HCT116 (cell line): ENCODE data around the gene SMIM44. TPM values are rescaled to one million over a fixed set of nuclear protein-coding genes. Genes with fewer than 3 reads are reported as not detected.

Experiments
- ATAC-seq: fragments of 200-7000 bp; cut with Tn5 transposase; 2 replicates; pipeline ENCODE4 v1.9.1; 2020; ENCODE audit warnings: mild to moderate bottlenecking, moderate library complexity
- BruUV-seq: library from RNA; stranded (reverse); fragments of 400-500 nt; replicated peaks from 2 replicates; lab custom pipeline; 2021; lab: Mats Ljungman, UMichigan
- CTCF ChIA-PET: fragments of 300-600 bp; sonication (Branson Sonifier 250); formaldehyde crosslinking; loops from one replicate; lab custom pipeline; 2021; ENCODE audit warnings: antibody characterized with exemption; lab: Charles Lee
- POLR2A ChIA-PET: fragments of 300-600, 350-600 bp; sonication (Branson Sonifier 250); formaldehyde crosslinking; loops from one replicate; lab custom pipeline; 2021; ENCODE audit warnings: antibody characterized with exemption; lab: Charles Lee
- RAD21 ChIA-PET, 2 experiments: fragments of 300-600 bp; sonication (Branson Sonifier 250); formaldehyde crosslinking; loops; one replicate each; lab custom pipeline; 2023; ENCODE audit warnings: low total read pairs in 2 of 2; ENCODE audit not compliant: uncharacterized antibody in 2 of 2, unreplicated experiment in 2 of 2, low non-redundant PET in 1 of 2; lab: Charles Lee
- DNase-seq: peaks from one replicate; pipeline ENCODE4 v3.0.0-alpha.2; 2010; ENCODE audit warnings: low read depth, low spot score
- H2AFZ ChIP-seq: fragments of 200-600 bp; shearing (Covaris generic), sonication (generic); 2 replicates; pipeline ENCODE4 v1.6.1; 2017; ENCODE audit warnings: low read depth, mixed run types, mixed read lengths, antibody characterized with exemption, low read length; ENCODE audit not compliant: poor library complexity, severe bottlenecking
- H3K27ac ChIP-seq: 2 replicates; pipeline ENCODE4 v1.5.1; 2012; ENCODE audit warnings: low read depth, low read length
- H3K27me3 ChIP-seq: fragments of 200-600 bp; sonication (generic); 2 replicates; pipeline ENCODE4 v1.6.1; 2016; ENCODE audit warnings: mixed run types, low read length, mixed read lengths; ENCODE audit not compliant: insufficient read depth
- H3K36me3 ChIP-seq, 2 experiments: fragments of 200-500 bp in 1 of 2; fragments of 200-600 bp in 1 of 2; sonication (Bioruptor generic) in 1 of 2; sonication (generic) in 1 of 2; 2 replicates each; pipeline versions ENCODE4 v1.5.1 to v1.6.1; 2014 to 2016; ENCODE audit warnings: low read length in 2 of 2, inconsistent platforms in 1 of 2, mixed read lengths in 1 of 2, mixed run types in 1 of 2; ENCODE audit not compliant: insufficient read depth in 2 of 2, control insufficient read depth in 1 of 2
- H3K4me1 ChIP-seq, 2 experiments: fragments of 200-600 bp in 1 of 2; sonication (generic) in 1 of 2; 2 replicates each; pipeline versions ENCODE4 v1.5.1 to v1.6.1; 2012 to 2017; ENCODE audit warnings: low read length in 2 of 2, inconsistent platforms in 1 of 2, mild to moderate bottlenecking in 1 of 2, mixed read lengths in 1 of 2, mixed run types in 1 of 2, moderate library complexity in 1 of 2; ENCODE audit not compliant: insufficient read depth in 2 of 2, control insufficient read depth in 1 of 2
- H3K4me2 ChIP-seq: fragments of 200-600 bp; sonication (generic); 2 replicates; pipeline ENCODE4 v1.6.1; 2017; ENCODE audit warnings: mixed run types, low read length, mixed read lengths
- H3K4me3 ChIP-seq, 2 experiments: fragments of 200-600 bp in 1 of 2; sonication (generic) in 1 of 2; replicated peaks in 1 of 2; 2 replicates each; pipeline ENCODE4 v1.5.1; 2011 to 2016; ENCODE audit warnings: low read length in 2 of 2, control low read depth in 1 of 2, low read depth in 1 of 2, mild to moderate bottlenecking in 1 of 2, mixed read lengths in 1 of 2, mixed run types in 1 of 2
- H3K79me2 ChIP-seq: fragments of 200-600 bp; sonication (generic); 2 replicates; pipeline ENCODE4 v1.6.1; 2017; ENCODE audit warnings: mild to moderate bottlenecking, mixed run types, low read length, moderate library complexity, mixed read lengths; ENCODE audit not compliant: insufficient read depth
- H3K9ac ChIP-seq: fragments of 200-600 bp; sonication (generic); 2 replicates; pipeline ENCODE4 v1.6.1; 2016; ENCODE audit warnings: low read length, mixed read lengths
- H3K9me2 ChIP-seq: fragments of 200-600 bp; sonication (generic), shearing (Covaris generic); 2 replicates; pipeline ENCODE4 v1.6.1; 2017; ENCODE audit warnings: mixed run types, mild to moderate bottlenecking, moderate library complexity; ENCODE audit not compliant: insufficient read depth
- H3K9me3 ChIP-seq, 2 experiments: fragments of 200-500 bp in 1 of 2; fragments of 200-600 bp in 1 of 2; sonication (Bioruptor generic) in 1 of 2; sonication (generic) in 1 of 2; 2 replicates each; pipeline ENCODE4 v1.6.1; 2014 to 2017; ENCODE audit warnings: low read length in 2 of 2, mixed read lengths in 2 of 2, inconsistent platforms in 1 of 2, low read depth in 1 of 2, mild to moderate bottlenecking in 1 of 2, mixed run types in 1 of 2, moderate library complexity in 1 of 2; ENCODE audit not compliant: control insufficient read depth in 1 of 2, insufficient read depth in 1 of 2
- H4K20me1 ChIP-seq: fragments of 200-600 bp; sonication (generic), shearing (Covaris generic); 2 replicates; pipeline ENCODE4 v1.6.1; 2017; ENCODE audit warnings: mixed run types, mild to moderate bottlenecking, moderate library complexity; ENCODE audit not compliant: insufficient read depth
- CBX3 ChIP-seq: IDR thresholded peaks from 2 replicates; pipeline ENCODE4 v1.6.1; 2012; ENCODE audit warnings: low read depth
- ELF1 ChIP-seq: IDR thresholded peaks from 2 replicates; pipeline ENCODE4 v1.6.1; 2012; ENCODE audit warnings: low read depth, borderline replicate concordance
- EZH2 ChIP-seq: fragments of 200-600 bp; sonication (generic); IDR thresholded peaks from 2 replicates; pipeline ENCODE4 v1.6.1; 2017; ENCODE audit warnings: antibody characterized with exemption, mixed run types
- FOSL1 ChIP-seq: IDR thresholded peaks from 2 replicates; pipeline ENCODE4 v1.6.1; 2012; ENCODE audit warnings: low read depth
- JUND ChIP-seq: IDR thresholded peaks from 2 replicates; pipeline ENCODE4 v1.6.1; 2012
- POLR2A ChIP-seq: IDR thresholded peaks from 2 replicates; pipeline ENCODE4 v1.7.0; 2011; ENCODE audit warnings: borderline replicate concordance; ENCODE audit not compliant: insufficient read depth, insufficient read length; ENCODE audit errors: extremely low read depth
- RAD21 ChIP-seq: IDR thresholded peaks from 2 replicates; pipeline ENCODE4 v1.6.1; 2012; ENCODE audit warnings: low read depth, mild to moderate bottlenecking
- SP1 ChIP-seq: IDR thresholded peaks from 2 replicates; pipeline ENCODE4 v1.6.1; 2012; ENCODE audit warnings: low read depth
- SRF ChIP-seq: IDR thresholded peaks from 2 replicates; pipeline ENCODE4 v1.6.1; 2012; ENCODE audit warnings: low read depth
- TCF7L2 ChIP-seq: IDR thresholded peaks from 2 replicates; pipeline ENCODE4 v1.7.0; 2011; ENCODE audit warnings: borderline replicate concordance, inconsistent platforms; ENCODE audit not compliant: insufficient read depth, insufficient read length; ENCODE audit errors: extremely low read depth
- YY1 ChIP-seq: IDR thresholded peaks from 2 replicates; pipeline ENCODE4 v1.6.1; 2011; ENCODE audit warnings: low read length, low read depth, moderate library complexity, mild to moderate bottlenecking; ENCODE audit not compliant: insufficient replicate concordance; ENCODE audit errors: extremely low read depth
- ZFX ChIP-seq: fragments of 450-650 bp; IDR thresholded peaks from 2 replicates; pipeline ENCODE4 v1.6.1; 2017
- intact Hi-C: fragments of 100-400 bp; cut with micrococcal nuclease; formaldehyde crosslinking; loops from 2 replicates; pipeline ENCODE4 v1.10.0; 2022
- total RNA-seq: library from RNA; stranded (reverse); gene quantifications from one replicate; pipeline ENCODE4 v1.2.1, GENCODE V29; 2021; ENCODE audit not compliant: unreplicated experiment
- TF ChIP-seq, protein P1 (sequence below): IDR thresholded peaks from 2 replicates; pipeline ENCODE4 v1.6.1; 2012
- TF ChIP-seq, protein P2 (sequence below), 3 experiments: fragments of 200-600 bp in 1 of 3; sonication (generic) in 1 of 3; IDR thresholded peaks in 2 of 3; conservative IDR thresholded peaks in 1 of 3; 2 replicates each; pipeline ENCODE4 v1.5.1; 2012 to 2017; ENCODE audit warnings: low read depth in 2 of 3, low read length in 2 of 3, antibody characterized with exemption in 1 of 3, borderline replicate concordance in 1 of 3, control low read depth in 1 of 3, mild to moderate bottlenecking in 1 of 3, mixed read lengths in 1 of 3, mixed run types in 1 of 3, moderate library complexity in 1 of 3; ENCODE audit not compliant: insufficient read depth in 1 of 3

SMIM44 gene
- total RNA-seq, 1 experiment from 2014 or later, result not detected

DNA sequence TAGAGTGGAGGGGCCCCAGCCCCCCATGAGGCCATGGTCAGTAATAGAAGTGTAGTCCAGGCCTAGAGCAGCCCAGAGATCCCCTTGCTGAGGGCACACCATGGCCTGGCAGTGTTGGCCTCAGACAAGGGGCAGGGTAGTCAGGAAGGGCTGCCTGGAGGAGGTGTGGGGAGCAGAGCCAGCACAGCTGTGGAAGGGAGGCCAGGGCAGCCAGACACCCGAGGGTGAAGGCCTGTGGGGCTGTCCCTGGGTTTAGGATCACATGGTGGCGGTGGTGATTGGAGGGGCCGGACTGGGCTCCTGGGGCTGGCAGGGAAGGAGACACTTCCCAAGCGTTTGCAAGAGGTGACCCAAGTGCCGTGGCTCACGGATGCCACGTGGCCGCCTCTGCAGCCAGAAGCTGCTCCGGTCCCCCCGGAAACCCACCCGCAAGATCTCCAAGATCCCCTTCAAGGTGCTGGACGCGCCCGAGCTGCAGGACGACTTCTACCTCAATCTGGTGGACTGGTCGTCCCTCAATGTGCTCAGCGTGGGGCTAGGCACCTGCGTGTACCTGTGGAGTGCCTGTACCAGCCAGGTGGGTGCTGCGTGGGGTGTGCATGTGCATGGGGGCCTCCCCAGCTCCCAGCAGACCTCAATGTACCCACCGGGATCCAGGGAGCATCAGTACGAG is 44.1 kb upstream of the SMIM44 start:
- TF ChIP-seq SP1, result no peak
- no peak for TF ChIP-seq RAD21
- TF ChIP-seq, protein P1, sequence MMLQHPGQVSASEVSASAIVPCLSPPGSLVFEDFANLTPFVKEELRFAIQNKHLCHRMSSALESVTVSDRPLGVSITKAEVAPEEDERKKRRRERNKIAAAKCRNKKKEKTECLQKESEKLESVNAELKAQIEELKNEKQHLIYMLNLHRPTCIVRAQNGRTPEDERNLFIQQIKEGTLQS, result no peak
- no peak for TF ChIP-seq SRF
- no peak for TF ChIP-seq EZH2
- TF ChIP-seq ELF1, result no peak
- TF ChIP-seq, protein P2, sequence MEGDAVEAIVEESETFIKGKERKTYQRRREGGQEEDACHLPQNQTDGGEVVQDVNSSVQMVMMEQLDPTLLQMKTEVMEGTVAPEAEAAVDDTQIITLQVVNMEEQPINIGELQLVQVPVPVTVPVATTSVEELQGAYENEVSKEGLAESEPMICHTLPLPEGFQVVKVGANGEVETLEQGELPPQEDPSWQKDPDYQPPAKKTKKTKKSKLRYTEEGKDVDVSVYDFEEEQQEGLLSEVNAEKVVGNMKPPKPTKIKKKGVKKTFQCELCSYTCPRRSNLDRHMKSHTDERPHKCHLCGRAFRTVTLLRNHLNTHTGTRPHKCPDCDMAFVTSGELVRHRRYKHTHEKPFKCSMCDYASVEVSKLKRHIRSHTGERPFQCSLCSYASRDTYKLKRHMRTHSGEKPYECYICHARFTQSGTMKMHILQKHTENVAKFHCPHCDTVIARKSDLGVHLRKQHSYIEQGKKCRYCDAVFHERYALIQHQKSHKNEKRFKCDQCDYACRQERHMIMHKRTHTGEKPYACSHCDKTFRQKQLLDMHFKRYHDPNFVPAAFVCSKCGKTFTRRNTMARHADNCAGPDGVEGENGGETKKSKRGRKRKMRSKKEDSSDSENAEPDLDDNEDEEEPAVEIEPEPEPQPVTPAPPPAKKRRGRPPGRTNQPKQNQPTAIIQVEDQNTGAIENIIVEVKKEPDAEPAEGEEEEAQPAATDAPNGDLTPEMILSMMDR (IDR thresholded peaks at IDR 0.05 in 2 of 3, conservative IDR thresholded peaks at IDR 0.05 in 1 of 3; ENCODE audit: borderline replicate concordance in 1 of 3, insufficient read depth in 1 of 3, low read depth in 2 of 3, low read length in 2 of 3), result no peak
- TF ChIP-seq POLR2A, result no peak
- no peak for TF ChIP-seq YY1
- TF ChIP-seq CBX3, result no peak
- no peak for TF ChIP-seq ZFX
- TF ChIP-seq FOSL1, result no peak
- no peak for TF ChIP-seq JUND
- no peak for TF ChIP-seq TCF7L2
- ChIA-PET CTCF (no interaction called here), POLR2A (no interaction called here), RAD21 (no interaction called here)
- Histone ChIP-seq H3K27me3 (no peaks in the 10 kb centered on the region), H3K36me3 (peaks cover 10 to 20% of the 10 kb centered on the region in 2 experiments; a peak in 3 of 4 replicates), H3K9me3 (no peaks in the 10 kb centered on the region), H3K9me2 (no peaks in the 10 kb centered on the region), H3K4me2 (no peak overlapping the region), H2AFZ (no peak overlapping the region), H3K4me1 (no peaks in the 10 kb centered on the region), H3K79me2 (peaks cover 3% of the 10 kb centered on the region; the same call in 1 of the 2 replicates), H3K27ac (no peak overlapping the region), H4K20me1 (no peaks in the 10 kb centered on the region), H3K4me3 (no peak overlapping the region), H3K9ac (no peak overlapping the region)
- DNase-seq (no peak), ATAC-seq (no peak)
- intact Hi-C loops, result no loop called here
- no TSS peak for BruUV-seq
